Measurements from ENCODE around the gene SREK1.
A peak's percentile ranks its signal among the peaks of the same experiment; 100 is the strongest.

Gene SREK1

GRCh38 chr5:66168226-66168625, 24.1 kb downstream of the SREK1 start:
- no peak for TF ChIP-seq CTCF (conservative IDR thresholded peaks at IDR 0.05)
- H3K27ac ChIP-seq, result peak overlapping the region; percentile 29; the same call in 1 of the 2 replicates

DNA sequence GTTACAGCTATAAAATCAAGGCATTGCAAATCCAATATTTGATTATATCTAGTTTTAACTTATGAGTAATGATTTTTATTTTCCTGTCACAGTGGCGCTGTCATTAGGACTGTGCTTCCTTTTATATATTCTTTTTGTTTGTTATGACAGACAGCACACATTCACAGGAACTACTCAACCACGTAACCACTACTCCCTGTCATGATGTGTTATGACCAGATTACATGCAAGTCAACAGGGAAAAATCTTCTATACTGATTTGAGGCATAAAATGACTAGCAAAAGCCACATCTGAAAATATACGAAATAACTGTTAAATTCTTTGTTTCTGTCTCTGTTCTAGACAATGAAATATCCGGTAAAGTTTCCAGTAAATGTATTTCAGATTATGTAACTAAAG, 25.4 kb downstream of the SREK1 start:
- TF ChIP-seq CTCF (conservative IDR thresholded peaks at IDR 0.05), result no peak
- H3K27ac ChIP-seq, result peak overlapping the region; percentile 29; the same call in 1 of the 2 replicates

GRCh38 chr5:66170195-66170919, 26.3 kb downstream of the SREK1 start:
- peak overlapping the region; percentile 29; the same call in 1 of the 2 replicates for H3K27ac ChIP-seq
- no peak for TF ChIP-seq CTCF (conservative IDR thresholded peaks at IDR 0.05)

- H3K27ac ChIP-seq, result 0 out of 2 replicates have a peak overlapping the region, but pooled peaks have one; percentile 29
- peak; percentile 70 for TF ChIP-seq CTCF (conservative IDR thresholded peaks at IDR 0.05)
Measured at GRCh38 chr5:66171349-66172344, 27.5 kb downstream of the SREK1 start.

DNA sequence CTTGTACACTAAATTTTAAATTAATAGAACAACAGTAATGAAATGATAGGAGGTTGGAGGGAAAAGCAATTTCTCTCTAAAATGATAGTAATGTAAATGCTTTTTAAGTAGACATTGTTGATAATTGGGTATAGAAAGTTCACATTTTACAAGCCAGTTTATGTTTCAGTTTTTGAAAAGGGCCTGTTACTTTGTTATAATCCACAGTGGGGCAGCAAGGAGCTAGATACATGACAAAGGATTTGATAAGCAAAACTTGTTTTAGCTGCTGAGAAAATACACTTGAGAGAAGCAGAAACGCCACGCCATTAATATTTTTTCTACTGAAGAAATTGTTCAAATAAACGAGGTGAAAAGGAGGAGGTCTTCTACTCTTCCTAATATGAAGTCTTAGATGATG, 30.2 kb downstream of the SREK1 start:
- TF ChIP-seq CTCF (conservative IDR thresholded peaks at IDR 0.05), result peak; percentile 70
- no peak overlapping the region for H3K27ac ChIP-seq

- no peak for TF ChIP-seq CTCF (conservative IDR thresholded peaks at IDR 0.05)
- no peak overlapping the region for H3K27ac ChIP-seq
Measured at GRCh38 chr5:66178799-66179198, 34.7 kb downstream of the SREK1 start.
